AG08395 (cell line): ENCODE data around the gene TGM1.

Source experiments
- DNase-seq: peaks from one replicate; pipeline ENCODE4 v3.0.0; 2012; ENCODE audit warnings: mixed read lengths, low spot score

Gene TGM1

GRCh38 chr14:24271134-24271833, 8.3 kb upstream of the TGM1 start, which contains the start of gene RABGGTA:
RABGGTA (minus strand) TSS chr14:24271597; CDS start chr14:24271115, 482 bp downstream.
- DNase-seq, result peak; percentile 96

DNA sequence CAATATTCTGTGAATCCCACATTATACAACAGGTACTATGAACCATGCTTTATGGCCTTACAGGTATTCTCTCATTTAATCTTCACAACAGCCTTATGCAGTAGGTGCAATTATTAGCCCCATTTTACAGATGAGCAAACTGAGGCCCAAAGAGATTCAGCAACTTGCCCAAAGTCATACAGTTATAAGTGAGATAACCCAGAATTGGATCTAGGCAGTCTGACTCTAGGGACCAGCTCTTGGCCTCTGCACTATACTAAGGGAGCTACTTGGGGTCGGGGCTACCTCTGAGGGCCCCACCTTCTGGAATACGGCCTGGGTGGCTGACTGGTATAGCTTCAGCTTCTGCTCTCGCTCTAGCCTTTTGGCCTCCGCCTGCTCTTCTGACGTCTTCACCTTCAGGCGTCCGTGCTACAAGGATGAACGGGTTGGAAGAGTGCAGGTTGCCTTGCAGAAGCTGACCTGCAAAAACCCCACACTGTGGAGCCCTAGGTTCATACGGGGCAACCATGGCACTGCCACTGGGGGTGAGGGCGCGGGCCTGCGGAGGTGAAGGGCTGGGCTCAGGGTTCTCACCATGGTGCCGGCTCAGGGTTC, 7.7 kb upstream of the TGM1 start:
- DNase-seq, result no peak

- no peak for DNase-seq
These were observed 7.0 kb upstream of the TGM1 start for GRCh38 chr14:24269910-24270536.

- DNase-seq, result no peak
These were observed 6.4 kb upstream of the TGM1 start for GRCh38 chr14:24269368-24269767.

- DNase-seq, result no peak
These were observed 5.2 kb upstream of the TGM1 start for GRCh38 chr14:24268225-24268624.

DNA sequence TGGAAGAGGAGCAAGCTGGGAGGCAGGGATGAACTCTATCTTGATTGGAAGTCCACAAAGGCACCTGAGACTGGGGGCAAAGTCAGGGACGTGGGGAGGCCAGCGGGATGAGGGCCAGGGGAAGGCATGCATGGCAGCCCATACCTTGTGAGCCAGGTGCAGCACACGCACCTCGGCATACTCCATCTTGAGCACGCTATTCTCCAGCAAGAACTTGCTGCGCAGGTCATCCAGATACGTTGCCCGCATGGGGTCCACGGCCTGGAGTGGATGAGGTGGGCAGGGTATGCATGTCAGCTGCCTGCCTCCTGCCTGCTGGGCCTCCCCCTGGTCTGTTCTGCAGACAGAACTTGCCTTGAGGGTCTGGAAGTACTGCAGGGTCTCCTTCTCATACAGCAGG, 4.5 kb upstream of the TGM1 start:
- DNase-seq, result no peak

DNA sequence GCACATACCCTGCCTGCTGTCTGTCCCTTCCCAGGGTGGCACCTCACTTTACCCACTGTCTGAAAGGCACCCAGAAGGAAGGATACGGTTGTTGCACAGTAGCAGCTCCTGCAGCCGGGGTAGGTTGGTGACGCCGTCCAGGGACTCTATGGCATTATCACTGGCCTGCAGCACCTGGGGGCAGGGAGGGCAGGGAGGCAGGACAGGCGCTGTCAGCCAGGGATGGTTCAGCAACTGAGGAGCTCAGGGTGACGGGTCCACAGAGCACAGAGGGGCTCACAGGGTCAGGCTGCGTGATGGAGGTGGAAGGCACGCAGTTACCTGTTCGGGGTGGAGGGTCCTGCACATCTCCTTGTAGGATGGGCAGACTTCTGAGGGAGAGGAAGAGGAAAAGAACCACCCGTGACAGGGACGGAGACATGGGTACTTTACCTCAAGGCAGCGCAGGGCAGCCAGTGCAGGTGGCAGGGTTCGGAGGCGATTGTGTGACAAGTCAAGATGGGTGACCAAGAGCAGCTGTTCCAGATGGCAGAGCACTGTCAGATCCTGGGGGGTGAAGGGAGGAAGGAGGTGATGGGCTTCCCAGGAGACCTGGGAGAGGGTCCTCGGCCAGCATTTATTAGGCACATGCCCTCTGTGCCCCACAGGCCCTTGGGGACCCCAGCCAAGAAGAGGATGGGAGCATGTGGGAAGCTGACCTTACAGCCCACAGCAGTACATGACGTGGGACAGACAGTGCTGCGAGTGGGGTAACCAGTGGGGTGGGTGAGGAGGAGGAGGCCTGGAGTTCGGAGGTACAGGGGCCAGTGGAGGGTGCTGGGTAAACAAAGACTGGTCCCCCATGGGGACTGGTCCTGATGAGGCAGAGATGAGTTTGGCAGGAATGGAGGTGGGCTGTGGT, 3.6 kb upstream of the TGM1 start:
- no peak for DNase-seq

DNA sequence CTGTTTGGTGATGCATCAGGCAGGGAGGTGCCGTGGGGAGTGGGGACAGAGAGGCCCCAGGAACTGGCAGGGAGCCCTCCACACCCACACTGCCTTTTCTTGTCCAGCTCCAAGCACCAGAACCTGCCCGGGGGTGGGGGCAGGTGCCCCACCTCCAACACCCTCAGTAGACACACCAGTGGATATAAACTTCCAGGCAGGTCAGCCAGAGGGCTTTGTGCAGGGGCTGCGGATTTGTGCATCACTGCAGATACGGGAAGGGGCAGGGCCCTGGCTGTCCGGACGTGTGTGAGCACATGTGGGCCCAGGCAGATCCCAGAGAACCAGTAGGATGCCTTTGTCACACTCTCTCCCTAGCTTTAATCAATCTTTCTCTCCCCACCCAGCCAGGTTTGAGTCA, 1.3 kb upstream of the TGM1 start:
- no peak for DNase-seq

- no peak for DNase-seq
These were observed 871 bp upstream of the TGM1 start for GRCh38 chr14:24263848-24264247.

DNA sequence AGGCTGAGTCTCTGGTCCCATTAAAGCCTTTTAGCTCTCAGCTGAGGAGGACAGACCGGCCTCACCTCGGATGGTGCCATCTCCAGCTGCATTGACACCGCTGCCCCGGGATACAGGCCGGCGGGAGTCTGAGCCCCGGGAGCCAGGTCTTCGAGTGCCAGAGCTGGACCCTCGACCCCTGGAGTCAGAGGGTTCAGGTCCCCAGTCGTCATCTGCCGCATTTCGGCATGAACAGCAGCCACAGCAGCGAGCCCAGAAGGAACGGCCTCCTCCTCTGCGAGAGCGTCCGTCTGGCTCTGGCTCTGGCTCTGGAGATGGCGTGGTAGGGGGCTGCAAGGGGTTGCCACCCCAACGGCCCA, 1.0 kb downstream of the TGM1 start:
- DNase-seq, result no peak

GRCh38 chr14:24261256-24261968, 1.6 kb downstream of the TGM1 start:
- no peak for DNase-seq

DNA sequence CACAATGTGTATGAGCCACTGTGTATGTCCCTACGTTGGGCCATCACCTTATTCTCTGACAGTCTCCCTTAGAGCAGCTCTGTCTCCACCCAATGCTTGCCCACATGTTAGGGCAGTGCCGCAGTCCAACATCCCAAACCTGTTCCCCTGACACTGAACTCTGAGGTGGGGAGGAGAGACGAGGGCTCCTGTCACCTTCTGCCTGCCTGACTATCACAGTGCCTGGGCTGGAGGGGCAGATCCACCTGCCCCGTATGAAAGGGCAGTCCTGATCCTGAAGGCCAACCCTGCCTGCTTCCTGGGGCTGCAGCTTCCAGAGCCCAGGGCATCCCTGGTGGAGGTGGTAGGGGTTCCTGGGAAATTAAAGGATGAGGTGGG, 2.2 kb downstream of the TGM1 start:
- no peak for DNase-seq

GRCh38 chr14:24260026-24260779, 2.8 kb downstream of the TGM1 start:
- no peak for DNase-seq

DNA sequence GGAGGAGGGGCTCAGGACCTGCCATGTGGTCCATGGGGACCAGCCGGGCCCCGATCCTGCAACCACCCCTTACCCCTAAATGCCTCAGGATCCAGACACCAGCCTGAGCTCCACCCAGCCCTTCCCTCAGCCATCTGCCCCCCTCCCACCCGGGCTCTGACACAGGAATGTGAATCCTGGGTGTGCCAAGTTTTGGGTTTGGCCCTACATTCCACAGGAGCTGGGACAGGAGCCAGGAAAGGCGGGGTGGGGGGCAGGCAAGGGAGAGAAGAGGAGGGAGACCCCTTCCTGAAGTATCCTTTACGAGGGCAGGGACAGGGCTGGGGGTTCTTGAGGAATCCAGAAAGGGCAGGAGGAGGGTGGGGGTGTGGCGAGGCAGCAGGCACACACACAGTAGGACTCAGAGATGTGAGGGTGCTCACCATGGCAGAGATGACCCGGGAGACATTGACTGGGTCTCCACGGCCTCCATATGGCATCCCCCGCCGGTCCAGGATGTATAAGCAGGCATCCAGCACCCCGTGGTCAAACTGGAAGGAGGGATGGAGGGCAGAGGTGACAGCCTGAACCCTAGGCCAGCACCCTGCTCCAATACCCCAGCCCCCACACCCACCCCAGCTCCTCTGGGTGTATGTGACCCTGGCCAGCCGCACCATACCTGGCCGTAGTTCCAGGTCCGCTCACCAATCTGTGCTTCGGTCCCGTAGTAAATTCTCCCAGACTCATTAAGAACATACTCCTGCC, 3.5 kb downstream of the TGM1 start:
- peak; percentile 81 for DNase-seq

GRCh38 chr14:24258548-24259265, 4.3 kb downstream of the TGM1 start:
- DNase-seq, result no peak

DNA sequence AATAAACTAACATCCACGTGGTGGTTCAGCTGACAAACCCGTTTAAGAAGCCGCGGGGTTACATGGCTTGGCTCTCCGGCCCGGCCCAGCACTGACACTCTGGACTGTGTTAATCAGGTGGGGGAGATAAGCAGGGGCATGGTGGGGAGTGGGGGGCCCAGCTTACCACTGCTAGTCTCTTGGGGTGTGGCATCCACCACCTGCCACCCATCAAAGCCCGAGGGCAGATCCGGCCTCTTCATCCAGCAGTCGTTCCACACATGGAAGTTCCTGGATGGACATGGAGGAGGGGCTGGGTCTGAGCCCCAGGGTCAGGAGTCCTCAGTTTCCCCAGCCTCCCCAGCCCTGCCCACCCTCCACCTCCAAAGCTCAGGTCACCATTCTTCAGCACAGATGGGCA, 4.9 kb downstream of the TGM1 start:
- no peak for DNase-seq

- no peak for DNase-seq
These were observed 6.0 kb downstream of the TGM1 start for GRCh38 chr14:24256960-24257359.

GRCh38 chr14:24255931-24256711, 6.9 kb downstream of the TGM1 start:
- DNase-seq, result no peak

- no peak for DNase-seq
These were observed 7.5 kb downstream of the TGM1 start for GRCh38 chr14:24255438-24255837.
